Tongue (tissue), 2 donors: ENCODE data around the gene FLNB. TPM values are rescaled to one million over a fixed set of nuclear protein-coding genes. Genes with fewer than 3 reads are reported as not detected.

Source experiments
- DNase-seq: peaks from one replicate; pipeline ENCODE4 v3.0.0-alpha.2; 2015
- total RNA-seq: library from RNA; depleted of rRNA; stranded (reverse); fragments of >200 nt; gene quantifications from one replicate; pipeline ENCODE4 v1.2.3, GENCODE V29; 2014

Gene FLNB
- total RNA-seq, 1 donor from 2014 or later, result 82.6 TPM

- no peak for DNase-seq
These were observed 70.4 kb downstream of the FLNB start for GRCh38 chr3:58078610-58079009.

- peak; percentile 39 for DNase-seq
These were observed 71.6 kb downstream of the FLNB start for GRCh38 chr3:58079773-58080172.

- peak; percentile 54 for DNase-seq
These were observed 73.8 kb downstream of the FLNB start for GRCh38 chr3:58082047-58082446.

GRCh38 chr3:58084166-58084565 is 75.9 kb downstream of the FLNB start:
- DNase-seq, result no peak

GRCh38 chr3:58084788-58085543 is 76.7 kb downstream of the FLNB start:
- no peak for DNase-seq

GRCh38 chr3:58085616-58086015 is 77.4 kb downstream of the FLNB start:
- no peak for DNase-seq

GRCh38 chr3:58088501-58088900 is 80.3 kb downstream of the FLNB start:
- DNase-seq, result no peak

- no peak for DNase-seq
These were observed 82.1 kb downstream of the FLNB start for GRCh38 chr3:58090351-58090750.

GRCh38 chr3:58092521-58092920 is 84.3 kb downstream of the FLNB start:
- DNase-seq, result no peak

- DNase-seq, result no peak
These were observed 85.5 kb downstream of the FLNB start for GRCh38 chr3:58093574-58094195.

- DNase-seq, result no peak
These were observed 86.4 kb downstream of the FLNB start for GRCh38 chr3:58094657-58095056.

GRCh38 chr3:58095603-58096138 is 87.4 kb downstream of the FLNB start:
- no peak for DNase-seq

GRCh38 chr3:58098531-58098930 is 90.3 kb downstream of the FLNB start:
- DNase-seq, result no peak

- DNase-seq, result no peak
These were observed 91.6 kb downstream of the FLNB start for GRCh38 chr3:58099865-58100264.

GRCh38 chr3:58101499-58102389 is 93.5 kb downstream of the FLNB start:
- peak; percentile 57 for DNase-seq

GRCh38 chr3:58102390-58102750 is 94.1 kb downstream of the FLNB start:
- peak; percentile 29 for DNase-seq

- no peak for DNase-seq
These were observed 94.8 kb downstream of the FLNB start for GRCh38 chr3:58102976-58103451.

GRCh38 chr3:58104151-58104550 is 95.9 kb downstream of the FLNB start:
- DNase-seq, result peak; percentile 43

GRCh38 chr3:58104712-58105111 is 96.5 kb downstream of the FLNB start:
- no peak for DNase-seq

- DNase-seq, result no peak
These were observed 97.0 kb downstream of the FLNB start for GRCh38 chr3:58105196-58105595.

- DNase-seq, result no peak
These were observed 97.8 kb downstream of the FLNB start for GRCh38 chr3:58106061-58106460.

- no peak for DNase-seq
These were observed 98.4 kb downstream of the FLNB start for GRCh38 chr3:58106640-58107039.

GRCh38 chr3:58107597-58107996 is 99.4 kb downstream of the FLNB start:
- DNase-seq, result no peak
